ENCODE data around the gene SMARCD3.

The SMARCD3 gene

DNA sequence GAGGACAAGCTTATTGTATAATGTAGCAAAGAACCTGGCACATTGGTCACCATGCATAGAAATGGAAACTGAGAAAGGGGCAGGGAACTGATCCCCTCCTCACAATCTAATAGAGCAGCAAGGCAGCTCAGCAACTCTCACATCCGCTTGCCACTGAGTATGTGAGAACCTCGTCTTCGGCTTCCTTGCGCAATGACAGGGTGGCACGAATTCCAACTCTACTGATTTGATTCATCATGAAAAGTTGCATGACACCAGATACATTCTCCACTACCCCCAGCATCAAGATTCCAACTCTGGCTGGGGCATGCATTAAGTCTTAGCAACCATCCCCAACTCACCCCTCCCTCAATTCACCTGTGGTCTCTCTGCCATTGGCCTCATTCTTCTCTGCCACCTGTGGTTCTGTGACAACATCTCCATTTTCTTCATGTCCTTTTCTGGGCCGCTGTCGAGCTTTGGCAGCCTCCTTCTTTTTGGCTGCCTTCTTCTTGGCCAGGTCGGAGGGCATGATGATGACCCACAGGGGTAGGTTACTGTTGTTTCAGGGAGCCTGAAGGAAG, 22.5 kb downstream of the SMARCD3 start:
- TF ChIP-seq SPI1 (IDR thresholded peaks at IDR 0.05; ENCODE audit: low read depth, low read length) (no peak), POLR2AphosphoS5 (IDR thresholded peaks at IDR 0.05; ENCODE audit: low read depth, low read length) (no peak), TAF1 (IDR thresholded peaks at IDR 0.05; ENCODE audit: low read depth, low read length) (no peak), POLR2A (IDR thresholded peaks at IDR 0.05; ENCODE audit: low read depth, low read length) (no peak), POU2F2 (IDR thresholded peaks at IDR 0.05; ENCODE audit: low read depth, low read length) (no peak), PAX5 (IDR thresholded peaks at IDR 0.05; ENCODE audit: insufficient read depth, low read length, severe bottlenecking) (no peak)
- DNase-seq (ENCODE audit: insufficient read length, low spot score) (no peak), FAIRE-seq (no peak)

- DNase-seq (ENCODE audit: insufficient read length, low spot score) (no peak), FAIRE-seq (no peak)
- no peak for TF ChIP-seq POU2F2 (IDR thresholded peaks at IDR 0.05; ENCODE audit: low read depth, low read length)
- TF ChIP-seq PAX5 (IDR thresholded peaks at IDR 0.05; ENCODE audit: insufficient read depth, low read length, severe bottlenecking): no peak
- no peak for TF ChIP-seq SPI1 (IDR thresholded peaks at IDR 0.05; ENCODE audit: low read depth, low read length)
- TF ChIP-seq POLR2A (IDR thresholded peaks at IDR 0.05; ENCODE audit: low read depth, low read length): no peak
- no peak for TF ChIP-seq TAF1 (IDR thresholded peaks at IDR 0.05; ENCODE audit: low read depth, low read length)
- no peak for TF ChIP-seq POLR2AphosphoS5 (IDR thresholded peaks at IDR 0.05; ENCODE audit: low read depth, low read length)
Observed at GRCh38 chr7:151223728-151224127, 24.8 kb downstream of the SMARCD3 start.

DNA sequence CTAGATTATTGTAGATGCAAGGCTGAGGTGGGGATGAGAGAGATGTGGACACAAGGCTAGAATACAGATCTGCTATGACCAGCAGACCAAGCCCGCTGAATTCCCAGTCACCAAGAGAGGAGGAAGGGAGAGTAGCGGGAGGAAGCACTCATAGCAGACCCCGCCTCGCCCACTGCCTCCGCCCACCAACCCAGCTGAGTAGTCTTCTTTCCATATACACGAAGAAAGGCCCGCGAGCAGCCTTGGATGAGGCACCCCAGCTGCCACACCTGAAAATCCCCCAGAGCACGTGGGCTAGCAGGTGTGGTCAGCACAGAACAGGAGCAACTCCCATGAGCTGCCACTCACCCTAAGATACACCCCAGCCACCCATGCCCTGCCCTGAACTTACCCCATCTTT, 30.3 kb downstream of the SMARCD3 start:
- DNase-seq (ENCODE audit: insufficient read length, low spot score) (no peak), FAIRE-seq (no peak)
- TF ChIP-seq POU2F2 (IDR thresholded peaks at IDR 0.05; ENCODE audit: low read depth, low read length) (no peak), SPI1 (IDR thresholded peaks at IDR 0.05; ENCODE audit: low read depth, low read length) (no peak), TAF1 (IDR thresholded peaks at IDR 0.05; ENCODE audit: low read depth, low read length) (no peak), POLR2A (IDR thresholded peaks at IDR 0.05; ENCODE audit: low read depth, low read length) (no peak), POLR2AphosphoS5 (IDR thresholded peaks at IDR 0.05; ENCODE audit: low read depth, low read length) (no peak), PAX5 (IDR thresholded peaks at IDR 0.05; ENCODE audit: insufficient read depth, low read length, severe bottlenecking) (no peak)

DNA sequence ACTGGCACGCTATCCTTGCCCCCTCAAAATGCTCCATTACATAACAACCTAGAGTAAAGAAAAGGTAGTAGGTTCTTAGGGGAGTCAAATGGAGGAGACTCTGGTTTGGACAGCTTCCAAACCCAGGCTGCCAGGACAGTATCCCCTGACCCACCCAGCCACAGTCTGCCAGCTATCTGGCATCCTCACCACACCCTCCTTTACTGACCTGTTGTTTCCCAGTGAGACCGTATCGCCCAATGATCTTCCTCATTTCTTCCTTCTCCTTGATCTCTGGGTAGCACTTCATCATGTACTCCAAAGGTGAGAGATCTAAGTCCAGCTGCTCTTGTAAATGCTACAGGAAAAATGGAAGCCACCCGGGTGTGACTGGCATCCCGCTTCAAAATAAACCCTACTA, 33.1 kb downstream of the SMARCD3 start:
- FAIRE-seq (no peak), DNase-seq (ENCODE audit: insufficient read length, low spot score) (no peak)
- TF ChIP-seq PAX5 (IDR thresholded peaks at IDR 0.05; ENCODE audit: insufficient read depth, low read length, severe bottlenecking): no peak
- TF ChIP-seq POU2F2 (IDR thresholded peaks at IDR 0.05; ENCODE audit: low read depth, low read length): no peak
- no peak for TF ChIP-seq TAF1 (IDR thresholded peaks at IDR 0.05; ENCODE audit: low read depth, low read length)
- no peak for TF ChIP-seq POLR2A (IDR thresholded peaks at IDR 0.05; ENCODE audit: low read depth, low read length)
- TF ChIP-seq POLR2AphosphoS5 (IDR thresholded peaks at IDR 0.05; ENCODE audit: low read depth, low read length): no peak
- TF ChIP-seq SPI1 (IDR thresholded peaks at IDR 0.05; ENCODE audit: low read depth, low read length): no peak

GRCh38 chr7:151213826-151214225, 34.7 kb downstream of the SMARCD3 start:
- no peak for FAIRE-seq
- TF ChIP-seq SPI1 (IDR thresholded peaks at IDR 0.05; ENCODE audit: low read depth, low read length) (no peak), POU2F2 (IDR thresholded peaks at IDR 0.05; ENCODE audit: low read depth, low read length) (no peak), POLR2A (IDR thresholded peaks at IDR 0.05; ENCODE audit: low read depth, low read length) (no peak), PAX5 (IDR thresholded peaks at IDR 0.05; ENCODE audit: insufficient read depth, low read length, severe bottlenecking) (no peak), POLR2AphosphoS5 (IDR thresholded peaks at IDR 0.05; ENCODE audit: low read depth, low read length) (no peak), TAF1 (IDR thresholded peaks at IDR 0.05; ENCODE audit: low read depth, low read length) (no peak)
- no peak for DNase-seq (ENCODE audit: insufficient read length, low spot score)

DNA sequence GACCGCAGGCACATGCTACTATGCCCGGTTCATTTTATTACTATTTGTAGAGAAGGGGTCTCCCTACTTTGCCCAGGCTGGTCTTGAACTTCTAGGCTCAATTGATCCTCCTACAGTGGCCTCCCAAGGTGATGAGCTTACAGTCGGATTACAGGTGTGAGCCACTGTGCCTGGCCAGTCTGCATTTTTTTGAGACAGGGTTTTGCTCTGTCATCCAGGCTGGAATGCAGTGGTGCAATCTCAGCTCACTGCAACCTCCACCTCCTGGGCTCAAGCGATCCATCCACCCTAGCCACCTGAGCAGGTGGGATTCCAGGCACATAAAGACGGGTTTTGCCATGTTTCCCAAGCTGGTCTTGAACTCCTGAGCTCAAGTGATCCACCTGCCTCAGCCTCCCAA, 35.9 kb downstream of the SMARCD3 start:
- FAIRE-seq (no peak), DNase-seq (ENCODE audit: insufficient read length, low spot score) (no peak)
- no peak for TF ChIP-seq PAX5 (IDR thresholded peaks at IDR 0.05; ENCODE audit: insufficient read depth, low read length, severe bottlenecking)
- no peak for TF ChIP-seq SPI1 (IDR thresholded peaks at IDR 0.05; ENCODE audit: low read depth, low read length)
- no peak for TF ChIP-seq POU2F2 (IDR thresholded peaks at IDR 0.05; ENCODE audit: low read depth, low read length)

DNA sequence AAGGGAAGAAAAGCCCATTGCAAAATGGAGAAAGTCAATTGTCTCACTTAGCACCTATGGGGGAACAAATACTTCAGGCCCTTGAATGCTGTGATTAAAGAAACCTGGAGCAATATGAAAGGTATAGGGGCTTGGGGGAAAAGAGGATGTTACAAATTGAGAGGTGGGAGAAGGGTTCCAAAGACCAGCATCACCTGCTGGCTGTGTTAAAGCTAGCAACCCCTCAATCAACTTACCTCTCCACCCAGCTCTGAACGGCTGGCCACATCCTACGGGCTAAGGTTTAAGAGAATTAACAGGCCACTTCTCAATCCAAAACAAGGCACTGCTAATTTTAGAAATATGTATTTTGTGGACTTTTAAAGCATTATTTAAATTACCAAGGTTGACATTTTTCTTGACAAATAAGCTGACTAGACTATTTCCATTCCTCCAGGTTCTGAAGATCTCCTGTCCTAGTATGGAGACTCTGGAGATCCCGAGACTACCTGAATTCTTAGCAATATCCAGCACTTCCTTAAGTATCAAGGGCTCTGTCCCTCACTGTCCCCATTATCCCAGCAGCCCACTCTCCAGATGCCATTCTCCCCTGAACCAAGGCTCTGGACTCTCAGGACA, 37.2 kb downstream of the SMARCD3 start:
- DNase-seq (ENCODE audit: insufficient read length, low spot score) (no peak), FAIRE-seq (no peak)
- TF ChIP-seq POLR2A (IDR thresholded peaks at IDR 0.05; ENCODE audit: low read depth, low read length): no peak
- TF ChIP-seq TAF1 (IDR thresholded peaks at IDR 0.05; ENCODE audit: low read depth, low read length): no peak
- TF ChIP-seq PAX5 (IDR thresholded peaks at IDR 0.05; ENCODE audit: insufficient read depth, low read length, severe bottlenecking): no peak
- TF ChIP-seq POU2F2 (IDR thresholded peaks at IDR 0.05; ENCODE audit: low read depth, low read length): no peak
- TF ChIP-seq POLR2AphosphoS5 (IDR thresholded peaks at IDR 0.05; ENCODE audit: low read depth, low read length): no peak
- TF ChIP-seq SPI1 (IDR thresholded peaks at IDR 0.05; ENCODE audit: low read depth, low read length): no peak

DNA sequence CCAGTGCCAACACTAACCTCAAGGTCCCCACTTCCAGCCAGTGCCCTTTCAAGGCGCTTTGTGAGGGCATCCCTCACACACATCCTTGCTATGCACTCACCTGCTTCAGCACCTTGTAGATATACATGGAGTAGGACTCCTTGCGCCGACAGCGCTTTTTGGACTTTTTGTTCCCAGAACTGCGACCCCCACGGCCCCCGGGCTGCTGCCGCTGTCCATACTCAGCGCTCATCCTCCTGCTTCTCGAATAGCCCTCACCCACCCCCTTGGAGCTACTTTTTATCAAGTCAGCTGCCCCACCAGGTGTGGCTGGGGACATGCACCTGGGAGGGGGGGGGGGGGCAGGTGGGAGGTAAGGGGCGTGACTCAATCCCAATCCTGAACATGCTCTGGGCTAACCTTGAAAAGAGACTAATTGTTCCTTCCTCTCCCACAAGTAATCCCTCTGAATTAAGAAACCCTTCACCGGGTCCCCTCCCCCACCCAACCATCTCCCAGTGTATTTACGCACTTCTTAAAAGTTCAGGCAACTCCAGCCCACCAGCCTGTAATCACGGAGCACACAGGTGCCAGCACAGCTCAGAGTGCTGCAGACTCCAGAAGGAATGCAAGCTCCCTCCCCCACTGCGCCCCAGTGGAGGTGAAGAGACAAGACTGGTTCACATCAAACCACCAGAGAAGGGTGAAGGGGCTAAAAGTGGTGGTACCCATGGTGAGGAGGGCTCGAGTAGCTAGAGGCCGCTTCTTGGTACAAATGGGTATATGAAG, 38.2 kb downstream of the SMARCD3 start, which contains the start of gene H2BK1:
Gene H2BK1, minus strand, starts transcription at position 402 of the 768 bp plus-strand sequence. Its CDS starts 170 bp downstream, at position 232.
- DNase-seq (ENCODE audit: insufficient read length, low spot score) (no peak), FAIRE-seq (no peak)
- TF ChIP-seq TAF1 (IDR thresholded peaks at IDR 0.05; ENCODE audit: low read depth, low read length) (no peak), POLR2AphosphoS5 (IDR thresholded peaks at IDR 0.05; ENCODE audit: low read depth, low read length) (no peak), POU2F2 (IDR thresholded peaks at IDR 0.05; ENCODE audit: low read depth, low read length) (no peak), POLR2A (IDR thresholded peaks at IDR 0.05; ENCODE audit: low read depth, low read length) (no peak), SPI1 (IDR thresholded peaks at IDR 0.05; ENCODE audit: low read depth, low read length) (no peak), PAX5 (IDR thresholded peaks at IDR 0.05; ENCODE audit: insufficient read depth, low read length, severe bottlenecking) (no peak)

DNA sequence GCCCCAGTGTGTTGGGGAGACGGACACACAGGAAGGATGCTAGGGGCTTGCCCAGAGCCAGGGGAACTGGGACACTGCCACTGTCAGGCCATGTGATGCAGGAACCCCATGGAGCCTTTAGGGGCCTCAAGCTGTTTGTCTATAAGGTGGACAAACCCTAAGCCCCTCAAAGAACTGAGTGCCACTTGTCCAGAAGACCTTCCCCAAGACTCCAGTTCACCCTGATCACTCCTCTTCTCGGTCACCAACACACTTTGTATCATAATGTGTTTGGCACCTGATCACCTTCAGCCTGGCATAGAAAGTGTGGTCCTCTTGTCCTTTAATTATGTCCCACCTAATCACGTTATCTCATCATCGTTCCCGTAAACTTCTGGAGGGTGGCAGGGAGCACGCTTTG, 38.9 kb downstream of the SMARCD3 start:
- DNase-seq (ENCODE audit: insufficient read length, low spot score): no peak

More for the DNA sequence above, 38.9 kb downstream of the SMARCD3 start:
- no peak for FAIRE-seq
- TF ChIP-seq PAX5 (IDR thresholded peaks at IDR 0.05; ENCODE audit: insufficient read depth, low read length, severe bottlenecking): no peak
- TF ChIP-seq POLR2A (IDR thresholded peaks at IDR 0.05; ENCODE audit: low read depth, low read length): no peak
- no peak for TF ChIP-seq SPI1 (IDR thresholded peaks at IDR 0.05; ENCODE audit: low read depth, low read length)
- no peak for TF ChIP-seq POLR2AphosphoS5 (IDR thresholded peaks at IDR 0.05; ENCODE audit: low read depth, low read length)
- no peak for TF ChIP-seq TAF1 (IDR thresholded peaks at IDR 0.05; ENCODE audit: low read depth, low read length)
- TF ChIP-seq POU2F2 (IDR thresholded peaks at IDR 0.05; ENCODE audit: low read depth, low read length): no peak

Data from GM12891 (cell line).